ENCODE results near the gene DOK7.
"Not testable (repeated sequence)": the region's sequence is repeated elsewhere in the genome, so short reads cannot be mapped to it uniquely, and the experiment has no call there.

The DOK7 gene

DNA sequence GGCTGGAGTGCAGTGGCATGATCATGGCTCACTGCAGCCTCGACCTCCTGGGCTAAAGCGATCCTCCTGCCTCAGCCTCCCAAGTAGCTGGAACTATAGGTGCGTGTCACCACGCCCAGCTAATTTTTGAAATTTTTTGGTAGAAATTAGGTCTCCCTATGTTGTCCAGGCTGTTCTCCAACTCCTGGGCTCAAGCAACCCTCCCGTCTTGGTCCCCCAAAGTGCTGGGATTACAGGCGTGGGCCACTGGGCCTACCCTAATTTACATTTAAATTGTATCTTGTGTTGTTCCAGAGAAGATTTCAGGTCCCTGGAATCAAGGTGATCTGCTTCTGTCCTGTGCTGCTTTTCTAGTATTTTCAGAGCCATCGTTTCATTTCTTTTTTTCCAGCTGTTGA lies 70.3 kb downstream of the DOK7 start:
- TF ChIP-seq, protein P1, sequence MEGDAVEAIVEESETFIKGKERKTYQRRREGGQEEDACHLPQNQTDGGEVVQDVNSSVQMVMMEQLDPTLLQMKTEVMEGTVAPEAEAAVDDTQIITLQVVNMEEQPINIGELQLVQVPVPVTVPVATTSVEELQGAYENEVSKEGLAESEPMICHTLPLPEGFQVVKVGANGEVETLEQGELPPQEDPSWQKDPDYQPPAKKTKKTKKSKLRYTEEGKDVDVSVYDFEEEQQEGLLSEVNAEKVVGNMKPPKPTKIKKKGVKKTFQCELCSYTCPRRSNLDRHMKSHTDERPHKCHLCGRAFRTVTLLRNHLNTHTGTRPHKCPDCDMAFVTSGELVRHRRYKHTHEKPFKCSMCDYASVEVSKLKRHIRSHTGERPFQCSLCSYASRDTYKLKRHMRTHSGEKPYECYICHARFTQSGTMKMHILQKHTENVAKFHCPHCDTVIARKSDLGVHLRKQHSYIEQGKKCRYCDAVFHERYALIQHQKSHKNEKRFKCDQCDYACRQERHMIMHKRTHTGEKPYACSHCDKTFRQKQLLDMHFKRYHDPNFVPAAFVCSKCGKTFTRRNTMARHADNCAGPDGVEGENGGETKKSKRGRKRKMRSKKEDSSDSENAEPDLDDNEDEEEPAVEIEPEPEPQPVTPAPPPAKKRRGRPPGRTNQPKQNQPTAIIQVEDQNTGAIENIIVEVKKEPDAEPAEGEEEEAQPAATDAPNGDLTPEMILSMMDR (IDR thresholded peaks at IDR 0.05; ENCODE audit: poor library complexity, severe bottlenecking) = no peak
- no peaks in the 10 kb centered on the region for H3K9me3 ChIP-seq (ENCODE audit: severe bottlenecking)
- ATAC-seq (ENCODE audit: low read depth) (no peak), DNase-seq (ENCODE audit: low spot score) (no peak)
- peaks cover 19% of the 10 kb centered on the region for H3K36me3 ChIP-seq (ENCODE audit: low read depth)
- no peaks in the 10 kb centered on the region for H3K4me1 ChIP-seq (ENCODE audit: insufficient read depth, poor library complexity, severe bottlenecking)
- H3K27me3 ChIP-seq (ENCODE audit: insufficient read depth, poor library complexity, severe bottlenecking) = no peaks in the 10 kb centered on the region
- H3K4me3 ChIP-seq (ENCODE audit: severe bottlenecking) = no peak overlapping the region
- no peak overlapping the region for H3K27ac ChIP-seq (ENCODE audit: poor library complexity, severe bottlenecking)

DNA sequence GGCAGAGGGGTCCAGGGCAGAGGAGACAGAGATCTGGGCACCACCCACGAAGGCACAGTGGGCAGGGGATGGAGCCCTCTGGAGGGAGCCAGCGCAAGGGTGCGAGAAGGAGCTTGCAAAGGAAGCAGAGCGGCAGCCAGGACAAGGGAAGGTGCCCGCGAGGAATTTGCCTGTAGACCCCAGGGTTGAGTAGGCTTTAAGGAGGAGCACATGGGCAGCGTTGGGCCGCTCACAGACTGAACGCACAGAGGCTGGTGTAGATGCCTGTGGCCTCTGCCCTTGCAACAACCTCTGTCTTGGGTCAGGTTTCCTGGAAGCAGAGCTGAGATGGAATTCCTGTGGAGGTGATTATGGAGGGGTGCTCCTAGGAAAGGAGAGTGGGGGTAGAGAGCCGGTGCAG lies 72.7 kb downstream of the DOK7 start:
- not testable (repeated sequence) for H3K27me3 ChIP-seq (ENCODE audit: insufficient read depth, poor library complexity, severe bottlenecking); H3K4me1 ChIP-seq (ENCODE audit: insufficient read depth, poor library complexity, severe bottlenecking); DNase-seq (ENCODE audit: low spot score); H3K27ac ChIP-seq (ENCODE audit: poor library complexity, severe bottlenecking); H3K36me3 ChIP-seq (ENCODE audit: low read depth); H3K4me3 ChIP-seq (ENCODE audit: severe bottlenecking); ATAC-seq (ENCODE audit: low read depth); H3K9me3 ChIP-seq (ENCODE audit: severe bottlenecking)

DNA sequence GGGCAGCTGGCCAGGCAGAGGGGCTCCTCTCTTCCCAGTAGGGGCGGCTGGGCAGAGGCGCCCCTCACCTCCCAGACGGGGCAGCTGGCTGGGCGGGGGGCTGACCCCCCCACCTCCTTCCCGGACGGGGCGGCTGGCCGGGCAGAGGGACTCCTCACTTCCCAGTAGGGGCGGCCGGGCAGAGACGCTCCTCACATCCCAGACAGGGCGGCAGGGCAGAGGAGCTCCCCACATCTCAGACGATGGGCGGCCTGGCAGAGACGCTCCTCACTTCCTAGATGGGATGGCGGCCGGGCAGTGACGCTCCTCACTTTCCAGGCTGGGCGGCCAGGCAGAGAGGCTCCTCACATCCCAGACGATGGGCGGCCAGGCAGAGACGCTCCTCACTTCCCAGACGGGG lies 75.8 kb downstream of the DOK7 start:
- not testable (repeated sequence) for H3K27ac ChIP-seq (ENCODE audit: poor library complexity, severe bottlenecking); H3K36me3 ChIP-seq (ENCODE audit: low read depth); ATAC-seq (ENCODE audit: low read depth)

DNA sequence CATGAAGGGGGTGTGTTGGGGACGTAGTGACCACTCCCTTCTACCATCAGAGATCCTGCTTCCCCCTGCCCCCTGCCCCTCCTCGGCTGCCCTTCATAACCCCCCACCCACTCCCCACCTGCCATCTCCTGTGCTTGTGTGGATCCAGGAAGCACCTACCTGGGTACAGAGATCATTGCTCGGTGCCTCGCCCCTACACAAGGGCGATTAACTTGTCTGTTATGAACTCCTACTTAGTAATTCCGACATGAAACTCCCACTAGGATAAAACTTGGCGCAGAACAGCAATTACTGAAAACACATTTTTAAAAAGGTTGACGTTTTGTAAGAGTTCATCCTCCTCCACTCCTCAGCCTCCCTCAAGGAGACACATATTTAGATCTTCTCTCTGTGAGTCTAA lies 80.3 kb downstream of the DOK7 start:
- H3K27me3 ChIP-seq (ENCODE audit: insufficient read depth, poor library complexity, severe bottlenecking); ATAC-seq (ENCODE audit: low read depth); H3K4me3 ChIP-seq (ENCODE audit: severe bottlenecking); H3K4me1 ChIP-seq (ENCODE audit: insufficient read depth, poor library complexity, severe bottlenecking); H3K36me3 ChIP-seq (ENCODE audit: low read depth); H3K9me3 ChIP-seq (ENCODE audit: severe bottlenecking); H3K27ac ChIP-seq (ENCODE audit: poor library complexity, severe bottlenecking); DNase-seq (ENCODE audit: low spot score): not testable (repeated sequence)

More for the DNA sequence above, 75.8 kb downstream of the DOK7 start:
- not testable (repeated sequence) for H3K27me3 ChIP-seq (ENCODE audit: insufficient read depth, poor library complexity, severe bottlenecking); DNase-seq (ENCODE audit: low spot score); H3K4me3 ChIP-seq (ENCODE audit: severe bottlenecking); H3K4me1 ChIP-seq (ENCODE audit: insufficient read depth, poor library complexity, severe bottlenecking); H3K9me3 ChIP-seq (ENCODE audit: severe bottlenecking)

All from RWPE2 (cell line).